Fibroblast of lung (primary cell): Measurements from ENCODE around the gene ARHGEF39. TPM values are rescaled to one million over a fixed set of nuclear protein-coding genes. Genes with fewer than 3 reads are reported as not detected.

Experiments used
- DNase-seq, 2 donors: peaks; one replicate each; pipeline versions ENCODE4 v3.0.0 to v3.0.0-alpha.2; 2010; ENCODE audit warnings: low read depth in 2 of 2
- H2AFZ ChIP-seq: 2 replicates; pipeline ENCODE4 v1.5.1; 2012; ENCODE audit warnings: low read length, control low read depth, inconsistent platforms
- H3K27ac ChIP-seq: 2 replicates; pipeline ENCODE4 v1.5.1; 2011; ENCODE audit warnings: low read length, control low read depth; ENCODE audit not compliant: insufficient read depth
- H3K27me3 ChIP-seq: 2 replicates; pipeline ENCODE4 v1.5.1; 2011; ENCODE audit warnings: mild to moderate bottlenecking, low read length; ENCODE audit not compliant: control insufficient read depth, insufficient read depth
- H3K36me3 ChIP-seq: 2 replicates; pipeline ENCODE4 v1.5.1; 2011; ENCODE audit warnings: low read length; ENCODE audit not compliant: control insufficient read depth, insufficient read depth
- H3K4me1 ChIP-seq: 2 replicates; pipeline ENCODE4 v1.5.1; 2011; ENCODE audit warnings: low read length; ENCODE audit not compliant: control insufficient read depth, insufficient read depth; ENCODE audit errors: extremely low read depth
- H3K4me2 ChIP-seq: 2 replicates; pipeline ENCODE4 v1.5.1; 2011; ENCODE audit warnings: low read length, control low read depth; ENCODE audit not compliant: insufficient read depth; ENCODE audit errors: extremely low read depth
- H3K4me3 ChIP-seq, 4 experiments: fragments of 200-600 bp in 1 of 4; sonication (generic) in 1 of 4; replicated peaks in 1 of 4; 2 replicates each; pipeline ENCODE4 v1.5.1; 2011 to 2016; ENCODE audit warnings: low read length in 4 of 4, low read depth in 3 of 4, mild to moderate bottlenecking in 3 of 4, control low read depth in 2 of 4, inconsistent platforms in 1 of 4, mixed read lengths in 1 of 4; ENCODE audit not compliant: insufficient read depth in 1 of 4; ENCODE audit errors: control extremely low read depth in 1 of 4
- H3K79me2 ChIP-seq: 2 replicates; pipeline ENCODE4 v1.5.1; 2012; ENCODE audit warnings: mild to moderate bottlenecking, low read length, inconsistent platforms; ENCODE audit not compliant: control insufficient read depth, insufficient read depth
- H3K9ac ChIP-seq: 2 replicates; pipeline ENCODE4 v1.5.1; 2011; ENCODE audit warnings: mild to moderate bottlenecking, low read length, control low read depth; ENCODE audit not compliant: insufficient read depth
- H3K9me3 ChIP-seq: 2 replicates; pipeline ENCODE4 v1.5.1; 2012; ENCODE audit warnings: low read depth, low read length; ENCODE audit not compliant: control insufficient read depth, insufficient read depth
- H4K20me1 ChIP-seq: 2 replicates; pipeline ENCODE4 v1.5.1; 2011; ENCODE audit warnings: low read length; ENCODE audit not compliant: control insufficient read depth, insufficient read depth; ENCODE audit errors: extremely low read depth
- CTCF ChIP-seq, 2 donors: IDR thresholded peaks in 1 of 2; conservative IDR thresholded peaks in 1 of 2; 1 replicate in 1 of 2; 2 replicates in 1 of 2; pipeline ENCODE4 v1.5.1; 2011 to 2012; ENCODE audit warnings: low read length in 2 of 2, control low read depth in 1 of 2, inconsistent platforms in 1 of 2, low read depth in 1 of 2, mild to moderate bottlenecking in 1 of 2
- EZH2 ChIP-seq: IDR thresholded peaks from 2 replicates; pipeline ENCODE4 v1.5.1; 2012; ENCODE audit warnings: low read length, control low read depth, mild to moderate bottlenecking; ENCODE audit errors: missing control alignments
- polyA plus RNA-seq, 2 donors: library from polyadenylated mRNA; depleted of rRNA in 1 of 2; stranded (reverse) in 1 of 2; unstranded in 1 of 2; fragments of >200 nt; gene quantifications; 2 replicates each; pipeline ENCODE4 v1.2.1, GENCODE V29; 2011 to 2012; ENCODE audit warnings: missing spikeins in 1 of 2
- total RNA-seq: library from RNA; depleted of rRNA; stranded (reverse); fragments of >200 nt; gene quantifications from 2 replicates; pipeline ENCODE4 v1.2.1, GENCODE V29; 2014

The ARHGEF39 gene
- total and polyA plus RNA-seq, 2 donors (not counting 1 experiment from before 2014, with no cell fraction given), result 0.66 to 0.77 TPM

GRCh38 chr9:35669331-35670145 lies 4.5 kb upstream of the ARHGEF39 start:
- Histone ChIP-seq H3K4me1 (peaks cover 4% of the 10 kb centered on the region), H3K4me3 (no peak overlapping the region), H3K9me3 (no peaks in the 10 kb centered on the region), H3K9ac (no peak overlapping the region), H3K4me2 (peak overlapping the region; percentile 13), H3K27me3 (no peaks in the 10 kb centered on the region), H2AFZ (no peak overlapping the region), H3K27ac (no peak overlapping the region), H3K79me2 (peaks cover 2% of the 10 kb centered on the region), H3K36me3 (no peaks in the 10 kb centered on the region), H4K20me1 (no peaks in the 10 kb centered on the region)
- peak; percentile 46 to 57 for DNase-seq
- TF ChIP-seq EZH2 (no peak), CTCF (conservative IDR thresholded peaks at IDR 0.05 in 1 of 2, IDR thresholded peaks at IDR 0.05 in 1 of 2; ENCODE audit: low read depth in 1 of 2, low read length in 2 of 2) (no peak)

GRCh38 chr9:35667939-35668338 lies 2.9 kb upstream of the ARHGEF39 start:
- Histone ChIP-seq H3K27me3 (no peaks in the 10 kb centered on the region), H3K79me2 (peaks cover 4% of the 10 kb centered on the region), H3K4me3 (no peak overlapping the region), H3K9ac (no peak overlapping the region), H3K4me2 (no peak overlapping the region), H3K4me1 (peaks cover 8% of the 10 kb centered on the region), H4K20me1 (no peaks in the 10 kb centered on the region), H3K27ac (no peak overlapping the region), H3K9me3 (no peaks in the 10 kb centered on the region), H3K36me3 (no peaks in the 10 kb centered on the region), H2AFZ (no peak overlapping the region)
- no peak for DNase-seq
- TF ChIP-seq EZH2, result no peak
- TF ChIP-seq CTCF (conservative IDR thresholded peaks at IDR 0.05 in 1 of 2, IDR thresholded peaks at IDR 0.05 in 1 of 2; ENCODE audit: low read depth in 1 of 2, low read length in 2 of 2), result no peak

- Histone ChIP-seq H3K9me3 (no peaks in the 10 kb centered on the region), H3K27me3 (no peaks in the 10 kb centered on the region), H2AFZ (no peak overlapping the region), H3K4me2 (no peak overlapping the region), H3K4me3 (no peak overlapping the region), H3K36me3 (no peaks in the 10 kb centered on the region), H4K20me1 (no peaks in the 10 kb centered on the region), H3K79me2 (peaks cover 4% of the 10 kb centered on the region), H3K4me1 (peaks cover 8% of the 10 kb centered on the region), H3K9ac (no peak overlapping the region), H3K27ac (no peak overlapping the region)
- no peak for DNase-seq
- no peak for TF ChIP-seq CTCF (conservative IDR thresholded peaks at IDR 0.05 in 1 of 2, IDR thresholded peaks at IDR 0.05 in 1 of 2; ENCODE audit: low read depth in 1 of 2, low read length in 2 of 2)
- no peak for TF ChIP-seq EZH2
These were observed 1.6 kb upstream of the ARHGEF39 start for GRCh38 chr9:35666549-35666948.
